Measurements from ENCODE around the gene DHRS7B. TPM values are rescaled to one million over a fixed set of nuclear protein-coding genes. Genes with fewer than 3 reads are reported as not detected.
"Not testable (repeated sequence)": the region's sequence is repeated elsewhere in the genome, so short reads cannot be mapped to it uniquely, and the experiment has no call there.

The DHRS7B gene
- total and polyA plus RNA-seq, 4 donors = 8.1 to 21.8 (median 18.2) TPM

GRCh38 chr17:21140911-21141310, 14.1 kb downstream of the DHRS7B start:
- H3K36me3 ChIP-seq (ENCODE audit: control insufficient read depth in 1 of 2, insufficient read depth in 2 of 2, low read length in 1 of 2) = no peaks in the 10 kb centered on the region
- DNase-seq = no peak
- peaks cover 0 to 2% of the 10 kb centered on the region in 2 donors for H3K4me1 ChIP-seq (ENCODE audit: control insufficient read depth in 1 of 2, insufficient read depth in 2 of 2, low read length in 2 of 2)
- H3K9me3 ChIP-seq (ENCODE audit: control insufficient read depth, low read length) = no peaks in the 10 kb centered on the region
- no peaks in the 10 kb centered on the region for H3K27me3 ChIP-seq (ENCODE audit: control insufficient read depth in 1 of 2, insufficient read depth in 2 of 2, low read length in 1 of 2)
- intact Hi-C loops (cut with DNase I) = no loop called here
- ATAC-seq (ENCODE audit: low FRiP score) = no peak
- WGBS, 2 donors = 68 to 85% methylated on average over 6 of the region's 6 CpGs
- H3K27ac ChIP-seq (ENCODE audit: low read depth in 1 of 2, low read length in 2 of 2) = no peak overlapping the region
- H3K4me3 ChIP-seq (ENCODE audit: low read length in 2 of 2) = no peak overlapping the region

- Histone ChIP-seq H3K4me1 (ENCODE audit: control insufficient read depth in 1 of 2, insufficient read depth in 2 of 2, low read length in 2 of 2) (peaks cover 0 to 2% of the 10 kb centered on the region in 2 donors), H3K27me3 (ENCODE audit: control insufficient read depth in 1 of 2, insufficient read depth in 2 of 2, low read length in 1 of 2) (no peaks in the 10 kb centered on the region), H3K36me3 (ENCODE audit: control insufficient read depth in 1 of 2, insufficient read depth in 2 of 2, low read length in 1 of 2) (no peaks in the 10 kb centered on the region), H3K27ac (ENCODE audit: low read depth in 1 of 2, low read length in 2 of 2) (no peak overlapping the region), H3K9me3 (ENCODE audit: control insufficient read depth, low read length) (no peaks in the 10 kb centered on the region), H3K4me3 (ENCODE audit: low read length in 2 of 2) (no peak overlapping the region)
- intact Hi-C loops (cut with DNase I) = no loop called here
- ATAC-seq (ENCODE audit: low FRiP score) (no peak), DNase-seq (no peak)
- WGBS, 2 donors = 95 to 97% methylated on average over 2 of the region's 2 CpGs
These were observed 14.6 kb downstream of the DHRS7B start for GRCh38 chr17:21141331-21141730.

GRCh38 chr17:21142065-21142464, 15.3 kb downstream of the DHRS7B start:
- H3K4me1 ChIP-seq (ENCODE audit: control insufficient read depth in 1 of 2, insufficient read depth in 2 of 2, low read length in 2 of 2); DNase-seq; H3K27me3 ChIP-seq (ENCODE audit: control insufficient read depth in 1 of 2, insufficient read depth in 2 of 2, low read length in 1 of 2); intact Hi-C loops (cut with DNase I); H3K4me3 ChIP-seq (ENCODE audit: low read length in 2 of 2); H3K36me3 ChIP-seq (ENCODE audit: control insufficient read depth in 1 of 2, insufficient read depth in 2 of 2, low read length in 1 of 2); H3K9me3 ChIP-seq (ENCODE audit: control insufficient read depth, low read length); H3K27ac ChIP-seq (ENCODE audit: low read depth in 1 of 2, low read length in 2 of 2); ATAC-seq (ENCODE audit: low FRiP score): not testable (repeated sequence)
- WGBS, 2 donors = 90 to 93% methylated on average over 12 of the region's 12 CpGs

GRCh38 chr17:21143695-21144094, 16.9 kb downstream of the DHRS7B start:
- intact Hi-C loops (cut with DNase I) = no loop called here
- no peak overlapping the region for H3K27ac ChIP-seq (ENCODE audit: low read depth in 1 of 2, low read length in 2 of 2)
- WGBS, 2 donors = 62 to 76% methylated on average over 3 of the region's 3 CpGs
- peaks cover 1% of the 10 kb centered on the region for H3K9me3 ChIP-seq (ENCODE audit: control insufficient read depth, low read length)
- no peak for DNase-seq
- no peaks in the 10 kb centered on the region for H3K36me3 ChIP-seq (ENCODE audit: control insufficient read depth in 1 of 2, insufficient read depth in 2 of 2, low read length in 1 of 2)
- peaks cover 0 to 2% of the 10 kb centered on the region in 2 donors for H3K4me1 ChIP-seq (ENCODE audit: control insufficient read depth in 1 of 2, insufficient read depth in 2 of 2, low read length in 2 of 2)
- H3K27me3 ChIP-seq (ENCODE audit: control insufficient read depth in 1 of 2, insufficient read depth in 2 of 2, low read length in 1 of 2) = no peaks in the 10 kb centered on the region
- ATAC-seq (ENCODE audit: low FRiP score) = no peak
- H3K4me3 ChIP-seq (ENCODE audit: low read length in 2 of 2) = no peak overlapping the region

DNA sequence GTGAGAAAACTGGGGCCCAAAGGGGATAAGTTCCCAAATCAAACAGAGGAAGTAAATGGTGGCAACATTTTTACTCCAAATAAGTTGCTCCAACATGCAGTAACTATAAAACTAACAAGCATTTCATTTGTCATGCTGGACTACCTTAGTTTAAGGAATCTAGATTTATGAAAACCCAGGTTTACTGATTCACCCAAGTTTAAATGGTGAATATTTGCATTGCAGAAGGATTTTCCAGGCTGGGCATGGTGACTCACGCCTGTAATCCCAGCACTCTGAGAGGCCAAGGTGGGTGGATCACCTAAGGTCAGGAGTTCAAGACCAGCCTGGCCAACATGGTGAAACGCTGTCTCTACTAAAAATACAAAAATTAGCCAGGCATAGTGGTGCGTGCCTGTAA, 17.5 kb downstream of the DHRS7B start:
- DNase-seq; H3K9me3 ChIP-seq (ENCODE audit: control insufficient read depth, low read length); H3K4me1 ChIP-seq (ENCODE audit: control insufficient read depth in 1 of 2, insufficient read depth in 2 of 2, low read length in 2 of 2); H3K36me3 ChIP-seq (ENCODE audit: control insufficient read depth in 1 of 2, insufficient read depth in 2 of 2, low read length in 1 of 2); H3K4me3 ChIP-seq (ENCODE audit: low read length in 2 of 2); H3K27me3 ChIP-seq (ENCODE audit: control insufficient read depth in 1 of 2, insufficient read depth in 2 of 2, low read length in 1 of 2); intact Hi-C loops (cut with DNase I); H3K27ac ChIP-seq (ENCODE audit: low read depth in 1 of 2, low read length in 2 of 2); ATAC-seq (ENCODE audit: low FRiP score): not testable (repeated sequence)
- 83 to 98% methylated on average over 3 of the region's 3 CpGs for WGBS, 2 donors

- H3K9me3 ChIP-seq (ENCODE audit: control insufficient read depth, low read length) = peaks cover 1% of the 10 kb centered on the region
- intact Hi-C loops (cut with DNase I) = no loop called here
- no peak for ATAC-seq (ENCODE audit: low FRiP score)
- WGBS, 2 donors = 71 to 76% methylated on average over 3 of the region's 3 CpGs
- H3K4me1 ChIP-seq (ENCODE audit: control insufficient read depth in 1 of 2, insufficient read depth in 2 of 2, low read length in 2 of 2) = peaks cover 0 to 2% of the 10 kb centered on the region in 2 donors
- no peak overlapping the region for H3K4me3 ChIP-seq (ENCODE audit: low read length in 2 of 2)
- H3K27ac ChIP-seq (ENCODE audit: low read depth in 1 of 2, low read length in 2 of 2) = no peak overlapping the region
- no peaks in the 10 kb centered on the region for H3K36me3 ChIP-seq (ENCODE audit: control insufficient read depth in 1 of 2, insufficient read depth in 2 of 2, low read length in 1 of 2)
- no peak for DNase-seq
- no peaks in the 10 kb centered on the region for H3K27me3 ChIP-seq (ENCODE audit: control insufficient read depth in 1 of 2, insufficient read depth in 2 of 2, low read length in 1 of 2)
These were observed 19.7 kb downstream of the DHRS7B start for GRCh38 chr17:21146362-21147015.

DNA sequence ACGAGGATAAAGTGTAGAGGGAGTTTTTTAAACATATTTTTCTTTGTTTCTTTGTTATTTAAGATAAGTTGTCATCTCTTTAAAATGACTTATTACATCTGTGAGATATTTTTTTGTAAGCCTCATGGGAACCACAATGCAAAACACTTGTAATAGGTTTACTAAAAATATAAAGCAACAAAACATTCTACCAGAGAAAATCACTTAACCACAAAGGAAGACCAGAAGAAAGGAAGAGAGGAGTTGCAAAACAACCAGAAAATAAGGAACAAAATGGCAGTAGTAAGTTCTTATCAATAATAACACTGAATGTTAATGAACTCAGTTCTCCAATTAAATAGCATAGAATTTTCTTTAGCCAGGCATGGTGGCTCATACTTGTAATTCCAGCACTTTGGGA, 22.9 kb downstream of the DHRS7B start:
- Histone ChIP-seq H3K27ac (ENCODE audit: low read depth in 1 of 2, low read length in 2 of 2) (no peak overlapping the region), H3K9me3 (ENCODE audit: control insufficient read depth, low read length) (peaks cover 1% of the 10 kb centered on the region), H3K4me1 (ENCODE audit: control insufficient read depth in 1 of 2, insufficient read depth in 2 of 2, low read length in 2 of 2) (no peaks in the 10 kb centered on the region), H3K27me3 (ENCODE audit: control insufficient read depth in 1 of 2, insufficient read depth in 2 of 2, low read length in 1 of 2) (no peaks in the 10 kb centered on the region), H3K36me3 (ENCODE audit: control insufficient read depth in 1 of 2, insufficient read depth in 2 of 2, low read length in 1 of 2) (no peaks in the 10 kb centered on the region), H3K4me3 (ENCODE audit: low read length in 2 of 2) (no peak overlapping the region)
- WGBS, 2 donors = 79 to 83% methylated on average over 1 of the region's 1 CpG
- no peak for DNase-seq
- no peak for ATAC-seq (ENCODE audit: low FRiP score)
- intact Hi-C loops (cut with DNase I) = no loop called here

- intact Hi-C loops (cut with DNase I) = no loop called here
- H3K4me3 ChIP-seq (ENCODE audit: low read length in 2 of 2) = no peak overlapping the region
- no peaks in the 10 kb centered on the region for H3K36me3 ChIP-seq (ENCODE audit: control insufficient read depth in 1 of 2, insufficient read depth in 2 of 2, low read length in 1 of 2)
- no peaks in the 10 kb centered on the region for H3K4me1 ChIP-seq (ENCODE audit: control insufficient read depth in 1 of 2, insufficient read depth in 2 of 2, low read length in 2 of 2)
- DNase-seq (no peak), ATAC-seq (ENCODE audit: low FRiP score) (no peak)
- H3K27me3 ChIP-seq (ENCODE audit: control insufficient read depth in 1 of 2, insufficient read depth in 2 of 2, low read length in 1 of 2) = no peaks in the 10 kb centered on the region
- no peak overlapping the region for H3K27ac ChIP-seq (ENCODE audit: low read depth in 1 of 2, low read length in 2 of 2)
- WGBS, 2 donors = 93 to 94% methylated on average over 1 of the region's 1 CpG
- no peaks in the 10 kb centered on the region for H3K9me3 ChIP-seq (ENCODE audit: control insufficient read depth, low read length)
These were observed 26.0 kb downstream of the DHRS7B start for GRCh38 chr17:21152731-21153130.

DNA sequence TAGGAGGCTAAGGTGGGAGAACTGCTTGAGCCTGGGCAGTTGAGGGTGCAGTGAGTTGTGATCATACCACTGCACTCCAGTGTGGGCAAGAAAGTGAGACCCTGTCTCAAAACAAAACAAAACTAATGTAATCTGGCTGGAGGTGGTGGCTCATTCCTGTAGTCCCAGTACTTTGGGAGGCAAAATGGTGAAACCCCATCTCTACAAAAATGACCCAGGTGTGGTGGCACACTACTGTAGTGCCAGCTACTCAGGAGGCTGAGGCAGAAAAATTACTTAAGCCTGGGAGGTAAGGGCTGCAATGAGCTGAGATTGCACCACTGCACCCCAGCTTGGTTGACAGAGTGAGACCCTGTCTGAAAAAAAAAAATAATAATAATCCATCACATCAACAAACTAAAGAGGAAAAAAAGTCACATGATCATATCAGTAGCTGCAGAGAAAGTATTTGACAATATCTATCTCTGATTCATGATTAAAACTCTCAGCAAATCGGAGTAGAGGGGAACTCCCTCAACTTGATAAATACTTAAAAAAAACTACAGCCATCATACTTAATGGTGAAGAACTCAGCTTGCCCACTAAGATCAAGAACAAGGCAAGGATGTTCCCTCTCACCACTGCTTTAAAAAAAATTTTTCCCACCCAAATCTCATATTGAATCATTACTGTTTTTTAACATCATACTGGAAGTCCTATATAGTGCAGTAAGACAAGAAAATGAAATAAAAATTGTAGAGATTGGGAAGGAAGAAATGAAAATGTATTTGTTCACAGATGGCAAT, 31.0 kb downstream of the DHRS7B start:
- ATAC-seq (ENCODE audit: low FRiP score) (no peak), DNase-seq (no peak)
- Histone ChIP-seq H3K27me3 (ENCODE audit: control insufficient read depth in 1 of 2, insufficient read depth in 2 of 2, low read length in 1 of 2) (no peaks in the 10 kb centered on the region), H3K36me3 (ENCODE audit: control insufficient read depth in 1 of 2, insufficient read depth in 2 of 2, low read length in 1 of 2) (no peaks in the 10 kb centered on the region), H3K27ac (ENCODE audit: low read depth in 1 of 2, low read length in 2 of 2) (no peak overlapping the region), H3K4me1 (ENCODE audit: control insufficient read depth in 1 of 2, insufficient read depth in 2 of 2, low read length in 2 of 2) (no peaks in the 10 kb centered on the region), H3K4me3 (ENCODE audit: low read length in 2 of 2) (no peak overlapping the region), H3K9me3 (ENCODE audit: control insufficient read depth, low read length) (no peaks in the 10 kb centered on the region)
- intact Hi-C loops (cut with DNase I) = no loop called here
- 76 to 86% methylated on average over 1 of the region's 1 CpG for WGBS, 2 donors
